Choroid plexus epithelial cell (primary cell): ENCODE results near the gene ALDH7A1.

Experiments
- DNase-seq: peaks from one replicate; pipeline ENCODE4 v3.0.0-alpha.2; 2010; ENCODE audit warnings: low read depth
- H3K4me3 ChIP-seq: 2 replicates; pipeline ENCODE4 v1.5.1; 2011; ENCODE audit warnings: low read depth, mild to moderate bottlenecking, control low read depth, low read length, moderate library complexity
- CTCF ChIP-seq: conservative IDR thresholded peaks from 2 replicates; pipeline ENCODE4 v1.5.1; 2011; ENCODE audit warnings: low read depth, mild to moderate bottlenecking, control low read depth, inconsistent platforms, low read length, moderate library complexity

ALDH7A1 gene

DNA sequence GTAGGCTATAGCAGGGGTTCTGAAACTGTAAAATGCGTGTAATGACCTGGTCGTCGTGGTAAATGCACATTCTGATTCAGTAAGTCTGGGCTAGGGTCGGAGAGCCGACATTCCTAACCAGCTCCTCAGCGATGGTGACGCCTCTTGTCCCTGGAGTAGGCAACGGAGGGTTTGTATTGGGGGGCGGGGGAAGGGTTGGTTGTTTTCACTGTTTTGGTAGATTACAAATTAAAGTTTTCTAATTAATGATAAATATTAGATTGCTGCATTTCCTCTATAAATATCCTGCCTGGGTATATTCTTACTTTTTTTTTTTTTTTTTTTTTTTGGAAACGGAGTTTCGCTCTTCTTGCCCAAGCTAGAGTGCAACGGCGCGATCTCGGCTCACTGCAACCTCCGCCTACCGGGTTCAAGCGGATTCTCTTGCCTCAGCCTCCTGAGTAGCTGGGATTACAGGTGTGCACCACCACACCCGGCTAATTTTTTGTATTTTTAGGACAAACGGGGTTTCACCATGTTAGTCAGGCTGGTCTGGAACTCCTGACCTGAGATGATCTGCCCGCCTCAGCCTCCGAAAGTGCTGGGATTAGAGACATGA is 566 bp upstream of the ALDH7A1 start:
- DNase-seq = no peak
- TF ChIP-seq CTCF = no peak
- H3K4me3 ChIP-seq = peak overlapping the region; percentile 76

GRCh38 chr5:126591549-126591948 is 3.5 kb downstream of the ALDH7A1 start:
- no peak overlapping the region for H3K4me3 ChIP-seq
- DNase-seq = no peak
- TF ChIP-seq CTCF = no peak

DNA sequence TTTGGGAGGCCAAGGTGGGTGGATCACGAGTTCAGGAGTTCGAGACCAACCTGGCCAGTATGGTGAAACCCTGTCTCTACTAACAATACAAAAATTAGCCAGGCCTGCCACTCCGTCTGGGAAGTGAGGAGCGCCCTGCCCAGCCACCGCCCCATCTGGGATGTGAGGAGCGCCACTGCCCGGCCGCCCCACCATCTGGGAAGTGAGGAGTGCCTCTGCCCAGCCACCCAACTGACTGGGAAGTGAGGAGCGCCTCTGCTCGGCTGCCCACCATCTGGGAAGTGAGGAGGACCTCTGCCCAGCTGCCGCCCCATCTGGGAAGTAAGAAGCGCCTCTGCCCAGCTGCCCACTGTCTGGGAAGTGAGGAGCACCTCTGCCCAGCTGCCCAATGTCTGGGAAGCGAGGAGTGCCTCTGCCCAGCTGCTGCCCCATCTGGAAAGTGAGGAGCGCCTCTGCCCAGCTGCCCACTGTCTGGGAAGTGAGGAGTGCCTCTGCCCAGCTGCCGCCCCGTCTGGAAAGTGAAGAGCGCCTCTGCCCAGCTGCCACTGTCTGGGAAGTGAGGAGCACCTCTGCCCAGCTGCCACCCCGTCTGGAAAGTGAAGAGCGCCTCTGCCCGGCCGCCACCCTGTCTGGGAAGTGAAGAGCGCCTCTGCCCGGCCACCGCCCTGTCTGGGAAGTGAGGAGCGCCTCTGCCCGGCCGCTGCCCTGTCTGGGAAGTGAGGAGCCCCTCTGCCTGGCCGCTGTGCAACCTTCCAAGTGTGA is 5.3 kb downstream of the ALDH7A1 start:
- no peak for TF ChIP-seq CTCF
- DNase-seq = no peak
- H3K4me3 ChIP-seq = no peak overlapping the region

DNA sequence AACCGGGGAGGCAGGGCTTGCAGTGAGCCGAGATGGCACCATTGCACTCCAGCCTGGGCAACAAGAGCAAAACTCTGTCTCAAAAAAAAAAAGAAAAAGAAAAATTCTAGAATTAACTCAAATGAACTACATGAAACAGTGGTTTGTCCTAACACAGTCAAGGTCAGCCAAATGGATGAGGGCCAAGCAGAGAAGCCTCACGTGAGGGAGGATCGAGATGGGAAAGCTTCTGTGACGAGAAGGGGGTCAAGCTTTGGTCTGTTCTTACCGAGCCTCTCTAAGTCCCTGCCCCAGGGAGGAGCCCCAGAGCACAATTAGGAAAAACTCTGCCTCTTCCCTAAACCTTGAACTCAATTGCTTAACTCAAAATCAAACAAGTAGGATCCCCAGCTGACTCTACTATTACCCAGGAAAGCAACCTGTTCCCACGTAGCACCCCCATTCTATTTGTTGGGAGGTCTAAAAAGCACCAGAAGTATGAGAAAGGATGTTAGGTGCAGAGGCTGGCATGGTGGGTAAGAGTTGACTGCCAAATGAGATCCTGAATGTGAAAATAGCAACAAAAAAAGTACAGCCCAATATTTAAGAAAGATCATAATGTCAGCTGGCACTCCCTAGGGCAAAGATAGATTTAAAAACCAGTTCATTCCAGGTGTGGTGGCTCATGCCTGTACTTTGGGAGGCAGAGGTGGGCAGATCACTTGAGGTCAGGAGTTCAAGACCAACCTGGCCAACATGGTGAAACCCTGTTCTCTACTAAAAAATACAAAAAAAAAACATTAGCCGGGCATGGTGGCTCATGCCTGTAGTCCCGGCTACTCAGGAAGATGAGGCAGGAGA is 7.2 kb downstream of the ALDH7A1 start:
- H3K4me3 ChIP-seq = no peak overlapping the region
- TF ChIP-seq CTCF = no peak
- DNase-seq = peak; percentile 29

DNA sequence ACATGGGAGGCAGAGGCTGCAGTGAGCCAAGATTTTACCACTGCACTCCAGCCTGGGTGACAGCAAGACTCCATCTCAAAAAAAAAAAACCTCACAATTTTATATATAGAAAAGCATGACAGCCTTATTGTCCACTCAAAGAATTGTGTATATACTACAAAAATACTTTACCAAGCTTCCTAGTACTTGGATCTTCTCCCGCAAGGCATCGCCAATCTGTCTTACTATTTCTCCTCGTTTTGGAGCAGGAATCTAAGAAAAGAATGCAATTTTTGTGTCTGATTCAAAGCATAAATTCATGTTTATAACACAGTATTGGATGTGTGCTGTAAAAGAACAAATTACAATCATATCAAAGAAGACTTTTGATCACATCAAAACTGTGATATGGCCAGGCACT is 11.3 kb downstream of the ALDH7A1 start:
- no peak overlapping the region for H3K4me3 ChIP-seq
- no peak for TF ChIP-seq CTCF
- no peak for DNase-seq

DNA sequence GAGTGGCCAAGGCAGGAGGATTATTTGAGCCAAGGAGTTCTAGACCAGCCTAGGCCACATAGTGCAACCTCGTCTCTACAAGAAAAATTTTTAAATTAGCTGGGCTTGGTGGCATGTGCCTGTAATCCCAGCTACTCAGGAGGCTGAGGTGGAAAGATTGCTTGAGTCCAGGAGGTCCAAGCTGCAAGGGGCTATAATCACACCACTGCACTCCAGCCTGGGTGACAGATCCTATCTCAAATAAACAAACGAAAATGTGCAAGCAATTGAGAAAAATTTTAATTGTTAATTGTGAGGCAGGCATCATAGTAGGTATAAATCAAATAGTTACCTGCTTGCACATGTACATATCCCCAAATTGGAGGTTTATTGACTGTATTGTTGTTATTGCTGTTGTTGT is 15.3 kb downstream of the ALDH7A1 start:
- H3K4me3 ChIP-seq = no peak overlapping the region
- TF ChIP-seq CTCF = no peak
- DNase-seq = no peak
